ENCODE results near the gene NOX5.

NOX5 gene

DNA sequence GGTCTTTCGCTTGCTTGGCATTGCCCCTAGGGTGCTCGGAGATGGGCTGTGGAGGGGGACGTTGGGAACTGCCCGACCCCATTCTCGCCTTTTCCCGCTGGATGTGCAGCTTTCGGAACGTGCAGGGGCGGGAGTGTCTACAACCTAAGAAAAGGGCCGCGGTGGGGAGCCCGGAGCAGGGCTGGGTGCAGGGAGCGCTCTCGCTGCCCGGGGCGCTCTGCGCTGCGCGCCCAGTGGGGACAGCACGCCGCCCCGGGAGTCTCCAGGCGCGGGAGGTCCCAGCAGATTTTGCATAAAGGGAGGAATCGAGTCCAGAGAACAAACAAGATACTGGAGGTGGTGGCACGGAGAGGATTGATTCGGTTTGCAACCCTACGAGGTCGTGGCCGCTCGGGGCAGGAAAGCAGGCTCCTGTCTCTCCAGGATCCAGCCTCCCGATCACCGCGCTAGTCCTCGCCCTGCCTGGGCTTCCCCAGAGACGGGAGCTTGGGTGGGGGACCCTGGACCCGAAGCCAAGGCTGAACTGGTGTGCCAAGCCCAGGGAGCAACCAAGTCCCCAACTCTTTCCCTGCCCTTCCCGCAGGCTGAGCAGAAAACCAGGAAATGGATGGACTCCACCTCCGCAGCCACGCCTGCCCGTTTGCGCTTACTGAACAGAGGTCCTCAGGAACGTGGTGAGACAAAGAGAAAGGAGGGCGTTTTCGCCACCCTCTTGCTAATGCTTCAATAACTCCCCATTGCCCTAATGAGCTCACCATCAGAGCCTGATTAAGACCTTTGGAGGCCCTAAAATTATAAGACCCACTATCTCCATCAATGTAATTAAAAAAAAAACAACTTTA is 59.7 kb downstream of the NOX5 start:
- peaks cover 4% of the 10 kb centered on the region for H3K9me3 ChIP-seq (ENCODE audit: control insufficient read depth, low read length)
- no peaks in the 10 kb centered on the region for H3K36me3 ChIP-seq (ENCODE audit: control insufficient read depth, insufficient read depth, low read length, severe bottlenecking)
- H3K9ac ChIP-seq (ENCODE audit: low read length), result peak overlapping the region; percentile 86
- peak; percentile 66 for DNase-seq (ENCODE audit: low read depth)
- peaks cover 7% of the 10 kb centered on the region for H3K27me3 ChIP-seq (replicated peaks; ENCODE audit: control insufficient read depth, insufficient read depth, low read length)
- peaks cover 27% of the 10 kb centered on the region for H3K4me1 ChIP-seq (ENCODE audit: control insufficient read depth, insufficient read depth, low read length)
- H3K4me3 ChIP-seq (ENCODE audit: low read length), result peak overlapping the region; percentile 92

DNA sequence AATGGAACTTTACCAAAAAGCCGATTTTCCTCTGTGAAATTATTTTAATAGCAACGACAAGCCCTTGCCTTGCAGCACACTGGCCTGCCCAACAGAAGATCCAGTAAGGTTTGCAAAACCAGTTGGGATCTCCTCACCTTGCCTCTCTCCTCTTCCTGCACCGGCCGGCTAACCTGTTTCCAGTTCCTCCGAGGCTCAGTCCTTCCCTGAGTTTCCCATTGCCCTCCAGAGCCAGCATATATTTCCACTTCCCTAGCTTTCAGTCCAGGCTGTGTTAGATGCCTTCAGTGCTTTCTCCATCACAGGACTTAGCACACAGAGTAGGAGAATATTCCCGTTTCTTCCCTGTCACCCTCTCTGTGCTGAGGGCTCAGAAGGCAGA is 60.3 kb downstream of the NOX5 start:
- peak overlapping the region; percentile 92 for H3K4me3 ChIP-seq (ENCODE audit: low read length)
- peaks cover 4% of the 10 kb centered on the region for H3K9me3 ChIP-seq (ENCODE audit: control insufficient read depth, low read length)
- peaks cover 29% of the 10 kb centered on the region for H3K4me1 ChIP-seq (ENCODE audit: control insufficient read depth, insufficient read depth, low read length)
- H3K27me3 ChIP-seq (replicated peaks; ENCODE audit: control insufficient read depth, insufficient read depth, low read length), result peaks cover 7% of the 10 kb centered on the region
- H3K36me3 ChIP-seq (ENCODE audit: control insufficient read depth, insufficient read depth, low read length, severe bottlenecking), result no peaks in the 10 kb centered on the region
- no peak for DNase-seq (ENCODE audit: low read depth)
- peak overlapping the region; percentile 86 for H3K9ac ChIP-seq (ENCODE audit: low read length)

GRCh38 chr15:69075440-69075839 is 60.9 kb downstream of the NOX5 start:
- peak; percentile 32 for DNase-seq (ENCODE audit: low read depth)
- Histone ChIP-seq H3K4me3 (ENCODE audit: low read length) (no peak overlapping the region), H3K36me3 (ENCODE audit: control insufficient read depth, insufficient read depth, low read length, severe bottlenecking) (no peaks in the 10 kb centered on the region), H3K9ac (ENCODE audit: low read length) (no peak overlapping the region), H3K4me1 (ENCODE audit: control insufficient read depth, insufficient read depth, low read length) (peaks cover 29% of the 10 kb centered on the region), H3K27me3 (replicated peaks; ENCODE audit: control insufficient read depth, insufficient read depth, low read length) (peaks cover 7% of the 10 kb centered on the region), H3K9me3 (ENCODE audit: control insufficient read depth, low read length) (peaks cover 4% of the 10 kb centered on the region)

- no peak for DNase-seq (ENCODE audit: low read depth)
- Histone ChIP-seq H3K4me3 (ENCODE audit: low read length) (no peak overlapping the region), H3K9ac (ENCODE audit: low read length) (no peak overlapping the region), H3K36me3 (ENCODE audit: control insufficient read depth, insufficient read depth, low read length, severe bottlenecking) (no peaks in the 10 kb centered on the region), H3K4me1 (ENCODE audit: control insufficient read depth, insufficient read depth, low read length) (peaks cover 42% of the 10 kb centered on the region), H3K9me3 (ENCODE audit: control insufficient read depth, low read length) (peaks cover 4% of the 10 kb centered on the region), H3K27me3 (replicated peaks; ENCODE audit: control insufficient read depth, insufficient read depth, low read length) (peaks cover 2% of the 10 kb centered on the region)
Observed at GRCh38 chr15:69076756-69077155, 62.3 kb downstream of the NOX5 start.

GRCh38 chr15:69078638-69079037 is 64.1 kb downstream of the NOX5 start:
- no peak for DNase-seq (ENCODE audit: low read depth)
- Histone ChIP-seq H3K4me1 (ENCODE audit: control insufficient read depth, insufficient read depth, low read length) (peaks cover 54% of the 10 kb centered on the region), H3K9ac (ENCODE audit: low read length) (no peak overlapping the region), H3K4me3 (ENCODE audit: low read length) (no peak overlapping the region), H3K36me3 (ENCODE audit: control insufficient read depth, insufficient read depth, low read length, severe bottlenecking) (no peaks in the 10 kb centered on the region), H3K27me3 (replicated peaks; ENCODE audit: control insufficient read depth, insufficient read depth, low read length) (no peaks in the 10 kb centered on the region), H3K9me3 (ENCODE audit: control insufficient read depth, low read length) (no peaks in the 10 kb centered on the region)

DNA sequence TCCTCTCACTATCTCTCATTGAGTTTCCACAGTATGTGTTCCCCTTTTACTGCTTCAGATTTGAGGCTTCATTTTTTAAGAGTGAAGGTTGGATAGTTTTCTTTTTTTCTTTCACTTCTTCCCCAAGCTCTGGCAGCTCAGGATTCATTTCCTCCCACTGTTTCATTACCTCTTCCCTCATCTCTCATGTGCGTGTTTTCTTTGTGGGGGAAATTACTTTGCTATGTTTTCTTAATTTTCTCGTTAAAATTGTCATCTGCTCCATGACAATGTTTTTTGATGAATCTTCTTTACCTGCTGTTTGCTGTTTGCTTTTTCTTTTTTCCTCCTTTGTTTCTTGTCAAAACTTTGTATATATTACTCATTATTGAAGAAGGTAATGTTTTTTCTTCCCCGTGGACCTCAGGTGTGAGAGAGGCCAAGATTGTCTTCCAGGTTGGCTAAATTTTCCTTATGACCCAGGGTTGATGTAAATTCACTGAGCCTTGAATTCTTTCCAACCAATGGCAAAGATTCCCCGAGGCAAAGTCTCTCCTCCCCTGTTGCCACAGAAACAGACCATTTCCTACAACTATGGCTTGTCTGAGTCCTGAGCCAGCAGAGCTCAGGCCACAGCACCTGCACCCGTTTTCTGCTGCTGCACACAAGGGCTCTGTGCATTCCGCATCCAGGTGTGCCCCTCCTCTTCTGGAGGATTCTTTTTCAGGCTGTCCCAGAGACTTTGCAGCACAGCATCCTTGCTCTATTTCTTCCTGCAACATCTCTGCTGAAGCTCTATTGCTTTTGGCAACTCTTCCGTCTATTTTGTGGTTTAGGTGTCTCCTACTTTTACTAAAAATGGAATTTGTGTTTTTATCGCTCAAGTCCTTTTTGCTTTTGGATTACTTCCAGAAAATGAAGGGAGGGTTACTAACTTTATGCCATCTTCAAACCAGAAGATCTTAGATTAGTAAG is 66.1 kb downstream of the NOX5 start:
- Histone ChIP-seq H3K9ac (ENCODE audit: low read length) (peak overlapping the region; percentile 62), H3K4me1 (ENCODE audit: control insufficient read depth, insufficient read depth, low read length) (peaks cover 41% of the 10 kb centered on the region), H3K4me3 (ENCODE audit: low read length) (peak overlapping the region; percentile 52), H3K36me3 (ENCODE audit: control insufficient read depth, insufficient read depth, low read length, severe bottlenecking) (no peaks in the 10 kb centered on the region), H3K27me3 (replicated peaks; ENCODE audit: control insufficient read depth, insufficient read depth, low read length) (no peaks in the 10 kb centered on the region), H3K9me3 (ENCODE audit: control insufficient read depth, low read length) (no peaks in the 10 kb centered on the region)
- no peak for DNase-seq (ENCODE audit: low read depth)

DNA sequence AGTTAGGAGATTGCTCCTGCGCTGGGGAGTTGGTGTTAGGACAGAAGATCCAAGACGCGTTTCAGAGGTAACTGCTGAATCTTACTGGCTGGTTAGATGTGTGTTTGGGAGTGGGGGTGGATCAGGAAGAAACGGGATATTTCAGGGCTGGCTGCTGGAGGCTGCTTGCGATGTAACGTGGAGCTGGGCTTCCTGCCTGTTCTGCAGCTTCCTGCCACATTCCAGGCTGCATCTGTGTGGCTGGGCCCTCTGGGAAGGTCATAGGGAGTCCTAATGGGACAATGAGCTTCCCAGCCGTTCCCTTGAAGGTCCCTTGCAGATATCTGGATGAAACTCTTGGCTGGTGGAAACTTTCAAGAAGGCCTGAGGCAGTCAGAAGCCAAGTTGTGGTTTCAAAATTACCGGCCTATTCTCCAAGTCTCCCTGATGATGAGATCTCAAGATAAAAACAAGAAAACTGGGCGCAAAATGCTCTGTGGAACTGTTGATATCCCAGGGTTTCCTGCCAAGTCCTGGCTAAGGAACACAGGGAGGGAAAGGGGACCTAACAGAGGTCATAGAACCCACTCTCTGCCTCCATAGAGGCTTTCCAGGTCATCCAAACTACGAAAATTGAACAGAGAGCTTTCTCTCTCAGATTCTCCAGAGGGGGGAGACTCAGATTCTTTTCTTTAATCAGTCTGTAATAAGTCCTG is 67.0 kb downstream of the NOX5 start:
- Histone ChIP-seq H3K4me3 (ENCODE audit: low read length) (peak overlapping the region; percentile 52), H3K27me3 (replicated peaks; ENCODE audit: control insufficient read depth, insufficient read depth, low read length) (no peaks in the 10 kb centered on the region), H3K36me3 (ENCODE audit: control insufficient read depth, insufficient read depth, low read length, severe bottlenecking) (no peaks in the 10 kb centered on the region), H3K4me1 (ENCODE audit: control insufficient read depth, insufficient read depth, low read length) (peaks cover 32% of the 10 kb centered on the region), H3K9me3 (ENCODE audit: control insufficient read depth, low read length) (no peaks in the 10 kb centered on the region), H3K9ac (ENCODE audit: low read length) (peak overlapping the region; percentile 62)
- peak; percentile 61 for DNase-seq (ENCODE audit: low read depth)

DNA sequence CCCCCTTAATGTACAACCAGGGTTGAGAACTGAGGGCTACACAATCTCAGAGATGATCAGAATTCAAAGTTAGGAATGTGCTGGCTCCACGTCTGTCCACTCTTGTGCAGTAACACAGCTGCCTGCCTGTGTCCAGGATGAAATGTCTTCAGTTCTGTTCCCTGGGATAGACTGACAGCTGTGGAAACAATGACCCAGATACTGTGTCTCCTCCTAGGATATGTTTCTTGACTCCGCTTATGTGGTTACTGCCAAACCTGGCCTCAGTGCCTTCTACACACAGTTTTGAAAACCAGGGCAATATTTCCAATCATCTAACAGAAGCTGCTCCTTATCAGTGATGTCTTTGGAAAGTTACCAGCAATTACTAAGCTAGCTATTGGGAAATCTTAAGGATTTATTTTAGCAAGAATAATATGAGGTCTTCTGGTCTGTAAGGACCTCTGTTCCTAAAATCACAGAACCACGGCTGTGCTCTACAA is 67.6 kb downstream of the NOX5 start:
- H3K9me3 ChIP-seq (ENCODE audit: control insufficient read depth, low read length), result no peaks in the 10 kb centered on the region
- peak overlapping the region; percentile 52 for H3K4me3 ChIP-seq (ENCODE audit: low read length)
- H3K36me3 ChIP-seq (ENCODE audit: control insufficient read depth, insufficient read depth, low read length, severe bottlenecking), result no peaks in the 10 kb centered on the region
- H3K9ac ChIP-seq (ENCODE audit: low read length), result peak overlapping the region; percentile 62
- H3K4me1 ChIP-seq (ENCODE audit: control insufficient read depth, insufficient read depth, low read length), result peaks cover 32% of the 10 kb centered on the region
- peak; percentile 82 for DNase-seq (ENCODE audit: low read depth)
- H3K27me3 ChIP-seq (replicated peaks; ENCODE audit: control insufficient read depth, insufficient read depth, low read length), result peaks cover 4% of the 10 kb centered on the region

DNA sequence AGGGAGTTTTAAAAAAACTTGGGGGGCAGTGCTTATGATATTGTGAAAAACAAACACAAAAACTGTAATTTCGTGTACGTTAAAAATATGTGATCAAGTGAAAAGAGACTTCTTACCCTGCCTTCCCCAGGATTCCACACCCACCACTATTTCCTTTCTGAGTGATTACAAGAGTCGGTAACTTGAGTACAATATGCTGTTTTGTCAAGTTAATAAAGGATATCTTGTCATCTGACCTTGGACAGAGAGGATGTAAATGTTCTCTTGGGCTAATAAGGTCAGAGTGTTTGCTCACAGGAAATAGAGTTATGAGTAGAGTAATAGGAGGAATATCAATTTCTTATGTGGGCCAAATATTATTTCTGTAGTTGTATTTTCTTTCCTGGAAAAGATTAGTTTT is 68.1 kb downstream of the NOX5 start:
- no peak for DNase-seq (ENCODE audit: low read depth)
- peak overlapping the region; percentile 15 for H3K4me3 ChIP-seq (ENCODE audit: low read length)
- H3K9me3 ChIP-seq (ENCODE audit: control insufficient read depth, low read length), result no peaks in the 10 kb centered on the region
- no peaks in the 10 kb centered on the region for H3K36me3 ChIP-seq (ENCODE audit: control insufficient read depth, insufficient read depth, low read length, severe bottlenecking)
- peaks cover 5% of the 10 kb centered on the region for H3K27me3 ChIP-seq (replicated peaks; ENCODE audit: control insufficient read depth, insufficient read depth, low read length)
- H3K9ac ChIP-seq (ENCODE audit: low read length), result no peak overlapping the region
- H3K4me1 ChIP-seq (ENCODE audit: control insufficient read depth, insufficient read depth, low read length), result peaks cover 32% of the 10 kb centered on the region

- no peaks in the 10 kb centered on the region for H3K9me3 ChIP-seq (ENCODE audit: control insufficient read depth, low read length)
- no peaks in the 10 kb centered on the region for H3K36me3 ChIP-seq (ENCODE audit: control insufficient read depth, insufficient read depth, low read length, severe bottlenecking)
- no peak for DNase-seq (ENCODE audit: low read depth)
- no peak overlapping the region for H3K9ac ChIP-seq (ENCODE audit: low read length)
- no peak overlapping the region for H3K4me3 ChIP-seq (ENCODE audit: low read length)
- peaks cover 27% of the 10 kb centered on the region for H3K4me1 ChIP-seq (ENCODE audit: control insufficient read depth, insufficient read depth, low read length)
- H3K27me3 ChIP-seq (replicated peaks; ENCODE audit: control insufficient read depth, insufficient read depth, low read length), result peaks cover 9% of the 10 kb centered on the region
Observed at GRCh38 chr15:69084404-69085030, 70.0 kb downstream of the NOX5 start.
